KMS-11 (cell line): ENCODE results near the gene AVPI1.
A peak's percentile ranks its signal among the peaks of the same experiment; 100 is the strongest.

Source experiments
- H2AFZ ChIP-seq: fragments of 200-600 bp; sonication (generic); 2 replicates; pipeline ENCODE4 v1.6.1; 2016; ENCODE audit warnings: antibody characterized with exemption, mixed run types, low read depth
- H3K27ac ChIP-seq: fragments of 200-600 bp; sonication (generic); 2 replicates; pipeline ENCODE4 v1.6.1; 2016; ENCODE audit warnings: mild to moderate bottlenecking, mixed run types
- H3K27me3 ChIP-seq: fragments of 200-600 bp; sonication (generic); 2 replicates; pipeline ENCODE4 v1.6.1; 2017; ENCODE audit warnings: mild to moderate bottlenecking, low read depth, mixed run types, moderate library complexity; ENCODE audit not compliant: insufficient read depth
- H3K36me3 ChIP-seq: fragments of 200-600 bp; sonication (generic); 2 replicates; pipeline ENCODE4 v1.6.1; 2017; ENCODE audit warnings: mild to moderate bottlenecking, mixed run types; ENCODE audit not compliant: insufficient read depth
- H3K4me1 ChIP-seq: fragments of 200-600 bp; sonication (generic); 2 replicates; pipeline ENCODE4 v1.6.1; 2016; ENCODE audit warnings: mild to moderate bottlenecking, low read depth, mixed run types; ENCODE audit not compliant: poor library complexity, severe bottlenecking
- H3K4me2 ChIP-seq: fragments of 200-600 bp; sonication (generic); 2 replicates; pipeline ENCODE4 v1.7.0; 2016; ENCODE audit warnings: mild to moderate bottlenecking, mixed run types
- H3K4me3 ChIP-seq: fragments of 200-600 bp; sonication (generic); IDR thresholded peaks from 2 replicates; pipeline ENCODE4 v1.6.1; 2017; ENCODE audit warnings: low read depth, low read length, mixed read lengths; ENCODE audit not compliant: insufficient read depth
- H3K79me2 ChIP-seq: fragments of 200-600 bp; sonication (generic); 2 replicates; pipeline ENCODE4 v1.6.1; 2016; ENCODE audit warnings: low read depth, mixed run types; ENCODE audit not compliant: insufficient read depth
- H3K9ac ChIP-seq: fragments of 200-600 bp; sonication (generic); 2 replicates; pipeline ENCODE4 v1.6.1; 2016; ENCODE audit warnings: mild to moderate bottlenecking, mixed run types
- H4K20me1 ChIP-seq: fragments of 200-600 bp; sonication (generic); 2 replicates; pipeline ENCODE4 v1.6.1; 2016; ENCODE audit warnings: mild to moderate bottlenecking, mixed run types; ENCODE audit not compliant: insufficient read depth
- TF ChIP-seq, protein P1 (sequence below): fragments of 200-600 bp; sonication (generic); conservative IDR thresholded peaks from 2 replicates; pipeline ENCODE4 v1.6.1; 2017; ENCODE audit warnings: low read depth, mild to moderate bottlenecking, antibody characterized with exemption, low read length, moderate library complexity, mixed read lengths

The AVPI1 gene

DNA sequence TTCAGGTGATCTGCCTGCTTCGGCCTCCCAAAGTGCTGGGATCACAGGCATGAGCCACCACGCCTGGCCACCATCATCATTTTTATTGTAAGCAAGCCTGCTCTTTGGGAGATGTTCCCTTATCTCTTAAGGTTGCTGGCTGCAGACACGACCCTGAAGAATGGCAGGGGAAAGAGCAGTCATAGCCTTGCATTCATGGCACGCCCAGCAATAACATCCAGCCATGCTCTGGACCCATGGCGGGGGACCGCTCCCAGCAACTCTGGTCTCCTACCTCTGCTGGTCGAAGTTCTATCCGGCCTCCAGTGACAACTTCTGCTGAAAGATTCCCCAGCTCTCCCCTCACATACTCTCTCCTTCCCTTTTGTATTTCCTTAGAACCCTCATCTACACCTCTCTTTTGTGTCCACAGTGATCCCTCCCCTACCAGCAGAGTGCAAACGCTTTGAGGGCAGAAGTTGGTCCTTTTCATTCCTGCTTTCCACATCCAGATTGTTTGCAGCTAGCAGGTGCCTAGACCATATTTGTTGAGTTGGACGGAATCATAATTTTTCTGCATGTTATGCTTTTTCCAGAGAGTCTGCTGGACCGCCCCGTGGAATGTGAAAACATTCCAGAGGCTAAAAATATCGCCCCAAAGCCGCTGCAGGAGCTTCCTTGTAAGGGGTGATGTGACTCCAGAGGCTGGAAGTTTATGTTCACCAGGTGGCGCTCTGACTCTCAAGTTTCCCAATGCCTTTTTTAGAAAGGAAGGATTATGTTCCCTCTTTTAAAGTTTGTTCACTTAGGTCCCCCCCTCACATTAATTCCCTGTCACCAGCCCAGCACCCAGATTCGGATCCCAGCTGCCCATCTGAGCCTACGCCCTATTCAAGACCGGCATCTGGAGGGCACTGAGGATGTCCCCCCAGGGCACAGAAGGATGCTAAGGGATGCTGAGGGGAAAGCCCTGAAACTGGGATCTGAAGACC lies 22.2 kb upstream of the AVPI1 start:
- Histone ChIP-seq H3K4me2 (no peak overlapping the region), H3K27me3 (no peaks in the 10 kb centered on the region), H4K20me1 (no peaks in the 10 kb centered on the region), H3K79me2 (no peaks in the 10 kb centered on the region), H3K9ac (no peak overlapping the region), H3K36me3 (no peaks in the 10 kb centered on the region), H3K4me3 (no peak overlapping the region), H3K27ac (no peak overlapping the region), H3K4me1 (peaks cover 7% of the 10 kb centered on the region), H2AFZ (no peak overlapping the region)
- TF ChIP-seq, protein P1, sequence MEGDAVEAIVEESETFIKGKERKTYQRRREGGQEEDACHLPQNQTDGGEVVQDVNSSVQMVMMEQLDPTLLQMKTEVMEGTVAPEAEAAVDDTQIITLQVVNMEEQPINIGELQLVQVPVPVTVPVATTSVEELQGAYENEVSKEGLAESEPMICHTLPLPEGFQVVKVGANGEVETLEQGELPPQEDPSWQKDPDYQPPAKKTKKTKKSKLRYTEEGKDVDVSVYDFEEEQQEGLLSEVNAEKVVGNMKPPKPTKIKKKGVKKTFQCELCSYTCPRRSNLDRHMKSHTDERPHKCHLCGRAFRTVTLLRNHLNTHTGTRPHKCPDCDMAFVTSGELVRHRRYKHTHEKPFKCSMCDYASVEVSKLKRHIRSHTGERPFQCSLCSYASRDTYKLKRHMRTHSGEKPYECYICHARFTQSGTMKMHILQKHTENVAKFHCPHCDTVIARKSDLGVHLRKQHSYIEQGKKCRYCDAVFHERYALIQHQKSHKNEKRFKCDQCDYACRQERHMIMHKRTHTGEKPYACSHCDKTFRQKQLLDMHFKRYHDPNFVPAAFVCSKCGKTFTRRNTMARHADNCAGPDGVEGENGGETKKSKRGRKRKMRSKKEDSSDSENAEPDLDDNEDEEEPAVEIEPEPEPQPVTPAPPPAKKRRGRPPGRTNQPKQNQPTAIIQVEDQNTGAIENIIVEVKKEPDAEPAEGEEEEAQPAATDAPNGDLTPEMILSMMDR: peak; percentile 81

- Histone ChIP-seq H3K9ac (no peak overlapping the region), H3K4me3 (no peak overlapping the region), H3K79me2 (no peaks in the 10 kb centered on the region), H2AFZ (no peak overlapping the region), H4K20me1 (no peaks in the 10 kb centered on the region), H3K4me1 (peaks cover 5% of the 10 kb centered on the region), H3K4me2 (no peak overlapping the region), H3K27me3 (no peaks in the 10 kb centered on the region), H3K36me3 (no peaks in the 10 kb centered on the region), H3K27ac (no peak overlapping the region)
- TF ChIP-seq, protein P1: no peak
These were observed 21.1 kb upstream of the AVPI1 start for GRCh38 chr10:97708167-97708566.

DNA sequence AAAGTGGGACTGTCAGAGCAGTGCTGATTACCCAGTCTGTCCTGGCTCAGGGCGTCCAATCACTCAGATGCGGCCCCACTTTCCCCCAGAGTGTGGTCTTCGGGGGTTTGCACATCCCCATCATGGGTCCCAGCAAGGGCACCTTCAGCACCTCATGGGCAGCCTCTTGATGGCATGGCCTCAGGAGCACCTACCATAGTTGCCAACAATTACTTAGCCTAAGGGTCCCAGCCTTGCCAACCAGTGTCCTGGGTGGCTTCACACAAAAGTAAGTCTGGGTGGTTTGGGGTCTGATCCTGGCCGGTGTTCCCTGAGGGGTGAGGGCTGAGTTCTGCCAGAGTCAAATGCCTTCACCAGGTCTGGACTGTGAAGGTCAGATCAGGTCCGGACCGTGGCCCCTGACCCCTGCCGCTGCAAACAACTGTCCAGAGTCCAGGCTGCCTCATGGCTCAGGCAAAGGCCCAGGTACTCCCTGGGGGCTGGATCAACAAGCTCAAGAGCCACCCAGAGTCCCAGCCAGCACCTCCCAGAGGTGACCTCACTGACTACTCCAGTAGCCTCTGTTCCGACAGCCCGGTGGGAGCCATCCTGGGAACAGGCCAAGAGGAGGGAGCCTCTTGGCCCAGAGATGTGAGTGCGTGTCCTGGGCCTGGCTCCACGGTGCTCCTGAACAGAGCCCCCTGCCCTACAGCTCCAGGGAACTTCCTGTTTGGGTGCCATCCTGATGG lies 20.3 kb upstream of the AVPI1 start:
- Histone ChIP-seq H3K36me3 (no peaks in the 10 kb centered on the region), H3K27ac (no peak overlapping the region)

DNA sequence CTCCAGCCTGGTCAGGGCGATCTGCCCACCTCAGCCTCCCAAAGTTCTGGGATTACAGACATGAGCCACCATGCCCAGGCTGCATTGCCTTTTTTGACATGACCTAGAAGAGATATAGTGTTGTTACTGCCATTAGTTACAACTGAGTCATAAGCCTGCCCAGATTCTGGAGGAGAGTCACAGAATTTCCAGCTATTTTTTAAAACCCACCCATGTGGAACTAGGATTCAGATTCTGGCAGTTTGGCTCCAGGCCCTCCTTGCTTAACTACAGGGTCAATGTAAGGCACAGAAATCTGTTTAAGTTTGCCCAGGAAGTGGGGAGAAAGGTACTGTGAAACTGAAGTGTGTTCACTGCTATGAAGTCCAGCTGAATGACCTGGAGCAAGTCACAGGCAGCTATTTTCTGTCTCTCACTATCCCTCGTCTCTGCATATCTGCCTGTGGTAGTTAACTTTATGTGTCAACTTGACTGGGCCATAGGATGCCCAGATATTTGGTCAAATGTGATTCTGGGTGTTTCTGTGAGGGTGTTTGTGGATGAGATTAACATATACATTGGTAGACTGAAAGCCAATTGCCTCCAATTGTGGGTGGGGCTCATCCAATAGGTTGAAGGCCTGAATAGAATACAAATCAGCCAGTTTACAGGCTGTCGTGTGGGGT lies 18.1 kb upstream of the AVPI1 start:
- Histone ChIP-seq H3K9ac (no peak overlapping the region), H2AFZ (no peak overlapping the region), H3K27me3 (no peaks in the 10 kb centered on the region), H3K36me3 (no peaks in the 10 kb centered on the region), H3K4me2 (no peak overlapping the region), H3K79me2 (no peaks in the 10 kb centered on the region), H3K4me3 (no peak overlapping the region), H4K20me1 (no peaks in the 10 kb centered on the region), H3K27ac (no peak overlapping the region), H3K4me1 (peaks cover 5% of the 10 kb centered on the region)
- TF ChIP-seq, protein P1: no peak

More for the DNA sequence above, 20.3 kb upstream of the AVPI1 start:
- Histone ChIP-seq H3K4me1 (no peaks in the 10 kb centered on the region), H3K79me2 (no peaks in the 10 kb centered on the region), H2AFZ (no peak overlapping the region), H3K9ac (no peak overlapping the region), H3K4me2 (no peak overlapping the region), H3K4me3 (no peak overlapping the region), H3K27me3 (no peaks in the 10 kb centered on the region), H4K20me1 (no peaks in the 10 kb centered on the region)
- TF ChIP-seq, protein P1: no peak
